Psoas muscle (tissue), 8 donors: ENCODE results near the gene SEC16A. TPM values are rescaled to one million over a fixed set of nuclear protein-coding genes. Genes with fewer than 3 reads are reported as not detected.

Experiments used
- ATAC-seq, 4 donors: fragments of 200-7000 bp; cut with Tn5 transposase; one replicate each; pipeline ENCODE4 v1.9.1; 2020; ENCODE audit warnings: moderate library complexity in 3 of 4, mild to moderate bottlenecking in 2 of 4
- DNase-seq, 2 donors: peaks; one replicate each; pipeline ENCODE4 v3.0.0-alpha.2; 2020
- H3K27ac ChIP-seq: fragments of 200-600 bp; one replicate; pipeline ENCODE4 v1.8.0; 2022
- H3K27me3 ChIP-seq, 3 donors: fragments of 200-600 bp in 1 of 3; one replicate each; pipeline versions ENCODE4 v1.6.1 to v1.8.0; 2013 to 2022; ENCODE audit warnings: low read length in 2 of 3, mild to moderate bottlenecking in 2 of 3, moderate library complexity in 1 of 3; ENCODE audit not compliant: insufficient read depth in 3 of 3
- H3K36me3 ChIP-seq, 2 donors: fragments of 200-600 bp in 1 of 2; one replicate each; pipeline versions ENCODE4 v1.6.1 to v1.8.0; 2013 to 2022; ENCODE audit warnings: low read depth in 1 of 2, mild to moderate bottlenecking in 1 of 2, moderate library complexity in 1 of 2; ENCODE audit not compliant: insufficient read depth in 1 of 2
- H3K4me1 ChIP-seq: fragments of 200-600 bp; one replicate; pipeline ENCODE4 v1.8.0; 2022
- H3K4me3 ChIP-seq: fragments of 200-600 bp; one replicate; pipeline ENCODE4 v1.8.0; 2022; ENCODE audit warnings: mild to moderate bottlenecking
- H3K9me3 ChIP-seq: fragments of 200-600 bp; one replicate; pipeline ENCODE4 v1.8.0; 2022
- WGBS, 3 donors: extraction: QIAGEN DNeasy Blood & Tissue Kit; methylation state at CpG; one replicate each; pipeline versions ENCODE4 v1.1.6 to v1.1.7; 2013; 5-methylcytosine and 5-hydroxymethylcytosine counted together
- intact Hi-C, 2 donors: fragments of 100-400 bp; cut with DNase I; formaldehyde crosslinking; loops; one replicate each; pipeline versions ENCODE4 v1.11.0 to v1.14.2; 2022
- polyA plus RNA-seq, 3 donors: library from polyadenylated mRNA; stranded (reverse); fragments of 200-250 nt; gene quantifications; one replicate each; pipeline ENCODE4 v1.2.3, GENCODE V29; 2013
- total RNA-seq, 4 donors: library from RNA; stranded (reverse); fragmentation: NEBNext Ultra II Directional in 2 of 4; extraction: Animal tissue kit (Norgen Biotek cat#: 25700) in 2 of 4; gene quantifications; one replicate each; pipeline versions ENCODE4 v1.2.1 to v1.2.4, GENCODE V29; 2021 to 2023
- TF ChIP-seq, protein P1 (sequence below): fragments of 200-600 bp; IDR thresholded peaks from one replicate; pipeline ENCODE4 v1.8.0; 2022; ENCODE audit warnings: antibody characterized with exemption
- donor health status: healthy with polysubstance abuse.
- donor health status: DM: no; HTN: no; CAD: no; lungs with moderate emphysema.
- donor health status: Bipolar disorder and iron deficiency.
- donor health status: healthy.
- donor health status: DM: yes; HTN: yes; CAD: no.
- donor health status: DM: no; HTN: no; CAD: no.
- donor health status: DM: no; HTN: no; CAD: no.
- donor health status: DM: yes; HTN: yes; CAD: no.

Gene SEC16A
- total and polyA plus RNA-seq, 7 donors = 22.3 to 40.0 (median 31.5) TPM

DNA sequence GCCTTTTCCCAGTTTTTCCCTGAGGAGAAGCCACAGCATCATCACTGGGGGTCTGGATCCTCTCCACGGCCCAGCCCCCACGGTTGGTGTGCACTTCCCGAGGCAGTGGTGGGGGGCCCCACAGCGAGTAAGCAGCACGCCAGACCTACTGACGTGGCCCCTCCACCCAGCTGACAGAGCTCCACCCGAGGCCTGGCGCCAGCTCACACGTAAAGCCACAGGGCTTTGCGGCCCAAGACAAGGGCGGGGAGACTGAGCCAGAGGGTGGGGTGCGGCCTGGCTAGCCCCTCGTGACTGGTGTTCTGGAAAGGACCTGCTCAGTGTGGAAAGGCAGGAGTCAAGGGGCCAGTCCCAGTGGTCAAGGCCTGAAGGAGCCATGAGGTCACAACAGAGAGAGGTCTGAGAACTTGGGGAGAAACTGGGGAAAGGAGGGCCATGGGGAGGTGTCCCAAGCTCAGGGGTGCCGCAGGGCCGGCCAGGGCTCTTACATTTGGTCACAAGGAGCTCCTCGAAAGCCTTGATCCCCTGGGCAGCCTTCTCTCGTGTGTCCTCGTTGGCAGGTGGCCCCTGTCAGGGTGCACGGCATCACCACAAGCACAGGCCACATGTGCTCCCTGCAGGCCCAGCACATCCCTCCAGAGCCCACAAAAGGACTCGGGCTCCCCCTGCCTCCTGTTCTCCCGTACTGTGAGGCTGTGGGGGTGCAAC lies 88.4 kb downstream of the SEC16A start:
- Histone ChIP-seq H3K36me3 (peaks cover 2 to 79% of the 10 kb centered on the region in 2 donors), H3K9me3 (no peaks in the 10 kb centered on the region), H3K27ac (no peak overlapping the region), H3K4me3 (no peak overlapping the region), H3K27me3 (no peaks in the 10 kb centered on the region), H3K4me1 (peaks cover 10% of the 10 kb centered on the region)
- intact Hi-C loops = no loop called here
- TF ChIP-seq, protein P1, sequence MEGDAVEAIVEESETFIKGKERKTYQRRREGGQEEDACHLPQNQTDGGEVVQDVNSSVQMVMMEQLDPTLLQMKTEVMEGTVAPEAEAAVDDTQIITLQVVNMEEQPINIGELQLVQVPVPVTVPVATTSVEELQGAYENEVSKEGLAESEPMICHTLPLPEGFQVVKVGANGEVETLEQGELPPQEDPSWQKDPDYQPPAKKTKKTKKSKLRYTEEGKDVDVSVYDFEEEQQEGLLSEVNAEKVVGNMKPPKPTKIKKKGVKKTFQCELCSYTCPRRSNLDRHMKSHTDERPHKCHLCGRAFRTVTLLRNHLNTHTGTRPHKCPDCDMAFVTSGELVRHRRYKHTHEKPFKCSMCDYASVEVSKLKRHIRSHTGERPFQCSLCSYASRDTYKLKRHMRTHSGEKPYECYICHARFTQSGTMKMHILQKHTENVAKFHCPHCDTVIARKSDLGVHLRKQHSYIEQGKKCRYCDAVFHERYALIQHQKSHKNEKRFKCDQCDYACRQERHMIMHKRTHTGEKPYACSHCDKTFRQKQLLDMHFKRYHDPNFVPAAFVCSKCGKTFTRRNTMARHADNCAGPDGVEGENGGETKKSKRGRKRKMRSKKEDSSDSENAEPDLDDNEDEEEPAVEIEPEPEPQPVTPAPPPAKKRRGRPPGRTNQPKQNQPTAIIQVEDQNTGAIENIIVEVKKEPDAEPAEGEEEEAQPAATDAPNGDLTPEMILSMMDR = no peak
- DNase-seq = peak; percentile 66 to 70
- 86 to 89% (median 87%) methylated on average over 21 of the region's 21 CpGs for WGBS, 3 donors
- no peak for ATAC-seq

DNA sequence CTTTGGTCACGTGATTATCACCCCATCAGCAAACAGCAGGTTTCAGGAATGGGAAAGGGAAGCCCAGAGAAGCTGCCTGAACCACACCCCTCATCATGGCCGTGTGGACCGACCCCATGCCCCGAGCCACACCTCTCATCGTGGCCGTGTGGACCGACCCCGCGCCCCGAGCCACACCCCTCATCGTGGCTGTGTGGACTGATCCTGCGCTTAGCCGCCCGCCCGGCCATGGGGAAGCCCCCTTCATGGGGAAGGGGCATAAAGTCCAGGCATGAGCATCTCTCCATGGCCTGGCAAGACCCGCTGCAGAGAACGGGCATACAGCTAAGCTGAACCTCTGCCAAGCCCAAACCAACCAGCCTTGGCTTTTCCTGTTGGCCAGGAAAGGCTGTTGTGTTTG lies 89.3 kb downstream of the SEC16A start:
- WGBS, 3 donors = 86 to 89% (median 89%) methylated on average over 17 of the region's 17 CpGs
- peaks cover 2 to 88% of the 10 kb centered on the region in 2 donors for H3K36me3 ChIP-seq
- no peak overlapping the region for H3K27ac ChIP-seq
- no peaks in the 10 kb centered on the region for H3K9me3 ChIP-seq
- TF ChIP-seq, protein P1 = no peak
- ATAC-seq (no peak), DNase-seq (peak in 1 of 2 donors; percentile 46)
- H3K27me3 ChIP-seq = no peaks in the 10 kb centered on the region
- H3K4me3 ChIP-seq = no peak overlapping the region
- intact Hi-C loops = no loop called here
- peaks cover 1% of the 10 kb centered on the region for H3K4me1 ChIP-seq

DNA sequence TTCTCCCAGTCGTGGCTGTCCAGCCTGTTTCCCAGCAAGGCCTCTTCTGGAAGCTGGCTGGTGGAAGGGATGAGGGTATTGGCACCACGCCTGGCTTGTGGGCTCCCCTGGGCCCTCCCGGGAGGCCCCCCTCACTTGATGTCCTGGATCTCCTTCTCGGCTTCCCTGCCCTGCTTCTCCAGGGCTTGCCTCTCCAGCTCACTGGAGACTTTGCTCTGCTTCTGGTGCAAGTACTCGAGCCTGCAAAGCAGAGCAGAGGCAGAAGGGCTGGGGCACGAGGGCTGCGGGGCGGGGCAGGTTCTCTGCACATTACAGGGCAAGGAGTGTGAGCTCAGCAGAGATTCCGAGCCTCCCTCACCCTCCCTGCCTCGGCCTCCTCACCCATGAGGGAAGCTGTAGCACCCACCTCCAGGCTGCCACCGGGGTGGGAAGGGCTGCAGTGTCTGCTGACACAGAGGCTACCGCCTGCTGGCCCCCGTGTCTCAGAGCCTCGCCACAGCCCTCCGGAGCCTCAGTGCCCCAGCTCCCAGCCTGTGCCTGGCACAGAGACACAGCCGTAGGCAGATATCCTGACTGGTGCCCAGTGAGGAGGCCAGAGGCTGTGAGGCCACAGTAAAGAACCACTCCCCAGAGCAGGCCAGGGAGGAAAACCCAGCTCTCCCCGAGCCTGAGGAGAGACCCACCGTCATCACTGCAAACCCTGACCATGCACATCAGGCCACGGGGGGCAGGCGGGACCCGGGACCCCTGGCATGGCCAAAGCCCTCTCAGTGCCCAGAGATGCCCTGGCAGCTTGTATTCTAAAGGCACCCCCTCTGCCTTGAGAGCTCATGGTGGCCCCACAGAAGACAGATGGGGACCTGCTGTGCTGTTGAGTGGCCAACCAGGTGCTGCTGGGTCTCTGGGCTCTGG lies 90.0 kb downstream of the SEC16A start:
- ATAC-seq = peak in 1 of 4 donors; percentile 29
- DNase-seq = peak in 1 of 2 donors; percentile 59
- intact Hi-C loops = no loop called here
- WGBS, 3 donors = 85 to 87% (median 85%) methylated on average over 18 to 21 of the region's 21 CpGs
- Histone ChIP-seq H3K36me3 (peaks cover 2 to 92% of the 10 kb centered on the region in 2 donors), H3K4me1 (no peaks in the 10 kb centered on the region), H3K27ac (no peak overlapping the region), H3K9me3 (no peaks in the 10 kb centered on the region), H3K27me3 (no peaks in the 10 kb centered on the region), H3K4me3 (no peak overlapping the region)
- TF ChIP-seq, protein P1 = no peak

DNA sequence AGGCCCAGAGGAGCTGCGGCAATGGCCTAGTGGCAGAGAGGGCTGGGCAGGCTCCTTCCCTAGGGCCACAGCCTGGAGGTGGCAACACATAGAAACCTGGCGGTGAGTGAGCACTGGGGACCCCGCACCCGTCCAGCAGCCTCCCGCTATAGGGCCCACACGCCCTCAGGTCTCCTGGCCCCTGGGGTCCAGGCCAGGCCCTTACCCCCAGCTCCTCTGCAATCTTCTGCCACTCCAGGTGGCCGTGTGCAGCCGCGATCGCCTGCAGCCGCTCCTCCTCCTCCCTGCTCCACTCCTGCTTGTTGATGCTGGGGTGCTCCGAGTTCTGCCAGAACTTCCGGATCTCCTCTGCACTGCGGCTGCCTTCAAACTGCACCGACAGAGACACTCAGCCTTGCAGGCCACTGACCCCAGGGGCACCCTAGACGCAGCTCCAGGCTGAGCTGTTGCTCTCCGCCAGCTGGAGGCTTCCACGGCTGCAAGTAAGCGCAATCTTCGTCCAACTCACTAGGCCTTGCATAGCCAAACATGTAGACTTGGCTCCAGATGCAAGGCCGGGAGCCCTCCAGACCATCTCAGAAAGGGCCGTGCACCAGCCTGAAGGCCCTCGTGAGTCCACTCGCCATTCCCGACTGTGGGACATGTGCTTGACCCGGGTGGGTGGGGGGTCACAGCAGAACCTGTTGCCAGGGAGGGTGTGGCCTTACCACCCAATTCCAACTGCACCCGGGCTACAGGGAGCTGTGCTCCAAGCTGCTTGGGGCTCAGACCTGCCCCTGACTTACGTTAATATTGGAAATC lies 90.9 kb downstream of the SEC16A start:
- Histone ChIP-seq H3K9me3 (no peaks in the 10 kb centered on the region), H3K27ac (no peak overlapping the region), H3K36me3 (peaks cover 2 to 96% of the 10 kb centered on the region in 2 donors), H3K4me1 (no peaks in the 10 kb centered on the region), H3K27me3 (no peaks in the 10 kb centered on the region), H3K4me3 (no peak overlapping the region)
- ATAC-seq = no peak
- 88 to 89% (median 88%) methylated on average over 28 of the region's 28 CpGs for WGBS, 3 donors
- intact Hi-C loops = no loop called here
- DNase-seq = peak in 1 of 2 donors; percentile 49
- TF ChIP-seq, protein P1 = no peak

Other genes with a start within 250 kb of the SEC16A start
- 1 to 10 TPM; 3.8 to 6.7 (median 5.4) TPM for gene QSOX2, start 237.2 kb downstream of the SEC16A start, total RNA-seq
- gene QSOX2, start 237.2 kb downstream of the SEC16A start, polyA plus RNA-seq = 1 to 10 TPM; 3.6 to 7.5 (median 5.6) TPM
- not detected for gene CCDC187, start 178.9 kb downstream of the SEC16A start, total RNA-seq
- gene CCDC187, start 178.9 kb downstream of the SEC16A start, polyA plus RNA-seq = not detected
- gene GPSM1, start 155.5 kb downstream of the SEC16A start, total RNA-seq = 1 to 10 TPM; 1.3 to 2.3 (median 1.7) TPM
- under 1 TPM; 0.34 to 0.96 (median 0.52) TPM for gene GPSM1, start 155.5 kb downstream of the SEC16A start, polyA plus RNA-seq
- 10 to 100 TPM in 3 of 4 donors, 1 to 10 TPM in 1; 8.2 to 29.6 (median 21.1) TPM for gene DNLZ, start 119.3 kb downstream of the SEC16A start, total RNA-seq
- 10 to 100 TPM; 18.5 to 40.7 (median 18.7) TPM for gene DNLZ, start 119.3 kb downstream of the SEC16A start, polyA plus RNA-seq
- 1 to 10 TPM in 1 of 4 donors, under 1 TPM in 3; 0.26 to 1.1 (median 0.71) TPM for gene CARD9, start 109.4 kb downstream of the SEC16A start, total RNA-seq
- under 1 TPM; 0.39 to 0.56 (median 0.51) TPM for gene CARD9, start 109.4 kb downstream of the SEC16A start, polyA plus RNA-seq
- 1 to 10 TPM; 3.5 to 4.9 (median 4.5) TPM for gene SNAPC4, start 82.9 kb downstream of the SEC16A start, total RNA-seq
- gene SNAPC4, start 82.9 kb downstream of the SEC16A start, polyA plus RNA-seq = 1 to 10 TPM; 3.1 to 6.5 (median 5.1) TPM
- gene ENTR1, start 72.4 kb downstream of the SEC16A start, total RNA-seq = 10 to 100 TPM; 16.0 to 39.0 (median 32.3) TPM
- 10 to 100 TPM; 24.6 to 53.0 (median 45.4) TPM for gene ENTR1, start 72.4 kb downstream of the SEC16A start, polyA plus RNA-seq
- 10 to 100 TPM; 52.4 to 68.7 (median 60.6) TPM for gene PMPCA, start 72.4 kb downstream of the SEC16A start, total RNA-seq
- 100 to 1,000 TPM in 1 of 3 donors, 10 to 100 TPM in 2; 42.4 to 116 (median 97.5) TPM for gene PMPCA, start 72.4 kb downstream of the SEC16A start, polyA plus RNA-seq
- 1 to 10 TPM; 4.9 to 9.6 (median 7.4) TPM for gene INPP5E, start 43.2 kb downstream of the SEC16A start, total RNA-seq
- gene INPP5E, start 43.2 kb downstream of the SEC16A start, polyA plus RNA-seq = 1 to 10 TPM; 4.7 to 5.3 (median 4.8) TPM
- gene NOTCH1, start 63.0 kb upstream of the SEC16A start, total RNA-seq = 10 to 100 TPM in 3 of 4 donors, 1 to 10 TPM in 1; 8.7 to 15.4 (median 12.3) TPM
- 1 to 10 TPM; 1.8 to 3.8 (median 2.9) TPM for gene NOTCH1, start 63.0 kb upstream of the SEC16A start, polyA plus RNA-seq
- gene EGFL7, start 179.9 kb upstream of the SEC16A start, total RNA-seq = 10 to 100 TPM; 47.0 to 55.3 (median 48.8) TPM
- 10 to 100 TPM; 34.7 to 73.4 (median 48.4) TPM for gene EGFL7, start 179.9 kb upstream of the SEC16A start, polyA plus RNA-seq
- 10 to 100 TPM; 15.5 to 46.3 (median 31.5) TPM for gene AGPAT2, start 204.4 kb upstream of the SEC16A start, total RNA-seq
- gene AGPAT2, start 204.4 kb upstream of the SEC16A start, polyA plus RNA-seq = 10 to 100 TPM; 25.9 to 66.5 (median 46.8) TPM
- gene DIPK1B, start 229.5 kb upstream of the SEC16A start, total RNA-seq = 1 to 10 TPM; 1.4 to 2.7 (median 2.3) TPM
- gene DIPK1B, start 229.5 kb upstream of the SEC16A start, polyA plus RNA-seq = 1 to 10 TPM; 2.2 to 5.3 (median 3.5) TPM